ENCODE results near the gene CDH23. TPM values are rescaled to one million over a fixed set of nuclear protein-coding genes. Genes with fewer than 3 reads are reported as not detected.

CDH23 gene
- total RNA-seq, 4 donors from 2014 or later: 7.1 to 56.2 (median 25.4) TPM

- intact Hi-C loops (cut with DNase I; ENCODE audit: low total_unique reads): no loop called here
- DNase-seq: no peak
- Histone ChIP-seq H3K27ac (no peak overlapping the region), H3K27me3 (no peaks in the 10 kb centered on the region), H3K4me3 (no peak overlapping the region), H3K4me1 (no peaks in the 10 kb centered on the region), H3K9me3 (no peaks in the 10 kb centered on the region), H3K36me3 (no peaks in the 10 kb centered on the region)
- no peak for TF ChIP-seq CTCF (IDR thresholded peaks at IDR 0.05)
- TF ChIP-seq POLR2A (IDR thresholded peaks at IDR 0.05): no peak
Observed at GRCh38 chr10:71782917-71783490, 386.3 kb downstream of the CDH23 start.

GRCh38 chr10:71783917-71784678 lies 387.4 kb downstream of the CDH23 start:
- DNase-seq: no peak
- Histone ChIP-seq H3K27me3 (no peaks in the 10 kb centered on the region), H3K36me3 (no peaks in the 10 kb centered on the region), H3K4me1 (no peaks in the 10 kb centered on the region), H3K9me3 (no peaks in the 10 kb centered on the region), H3K27ac (no peak overlapping the region), H3K4me3 (no peak overlapping the region)
- intact Hi-C loops (cut with DNase I; ENCODE audit: low total_unique reads): no loop called here
- TF ChIP-seq POLR2A (IDR thresholded peaks at IDR 0.05) (no peak), CTCF (IDR thresholded peaks at IDR 0.05) (no peak)

GRCh38 chr10:71784679-71785272 lies 388.1 kb downstream of the CDH23 start:
- Histone ChIP-seq H3K4me3 (no peak overlapping the region), H3K36me3 (no peaks in the 10 kb centered on the region), H3K27me3 (no peaks in the 10 kb centered on the region), H3K4me1 (no peaks in the 10 kb centered on the region), H3K27ac (no peak overlapping the region), H3K9me3 (no peaks in the 10 kb centered on the region)
- DNase-seq: no peak
- intact Hi-C loops (cut with DNase I; ENCODE audit: low total_unique reads): no loop called here
- TF ChIP-seq POLR2A (IDR thresholded peaks at IDR 0.05): no peak
- no peak for TF ChIP-seq CTCF (IDR thresholded peaks at IDR 0.05)

- no peak for DNase-seq
- H3K36me3 ChIP-seq: no peaks in the 10 kb centered on the region
- H3K4me1 ChIP-seq: no peaks in the 10 kb centered on the region
- no peak overlapping the region for H3K27ac ChIP-seq
- no peaks in the 10 kb centered on the region for H3K9me3 ChIP-seq
- intact Hi-C loops (cut with DNase I; ENCODE audit: low total_unique reads): no loop called here
- no peak overlapping the region for H3K4me3 ChIP-seq
- no peaks in the 10 kb centered on the region for H3K27me3 ChIP-seq
- TF ChIP-seq CTCF (IDR thresholded peaks at IDR 0.05) (no peak), POLR2A (IDR thresholded peaks at IDR 0.05) (no peak)
Observed at GRCh38 chr10:71788954-71789353, 392.2 kb downstream of the CDH23 start.

GRCh38 chr10:71789871-71790270 lies 393.2 kb downstream of the CDH23 start:
- Histone ChIP-seq H3K9me3 (no peaks in the 10 kb centered on the region), H3K27me3 (no peaks in the 10 kb centered on the region), H3K36me3 (no peaks in the 10 kb centered on the region), H3K4me1 (no peaks in the 10 kb centered on the region), H3K27ac (no peak overlapping the region), H3K4me3 (no peak overlapping the region)
- no peak for DNase-seq
- no peak for TF ChIP-seq POLR2A (IDR thresholded peaks at IDR 0.05)
- TF ChIP-seq CTCF (IDR thresholded peaks at IDR 0.05): no peak
- intact Hi-C loops (cut with DNase I; ENCODE audit: low total_unique reads): no loop called here

Data from uterus (tissue), 4 donors.